Stomach (tissue), 4 donors: ENCODE data around the gene ADAM12.

Source experiments
- CTCF ChIP-seq, 7 experiments: fragments of 450-650 bp in 4 of 7; fragments of 200-600 bp in 3 of 7; sonication (generic) in 3 of 7; IDR thresholded peaks; one replicate each; pipeline ENCODE4 v1.5.1; 2016 to 2019; ENCODE audit warnings: antibody characterized with exemption in 7 of 7, control low read depth in 2 of 7, mild to moderate bottlenecking in 1 of 7
- POLR2A ChIP-seq, 4 donors: fragments of 450-650 bp; IDR thresholded peaks; one replicate each; pipeline ENCODE4 v1.6.1; 2016; ENCODE audit warnings: antibody characterized with exemption in 4 of 4, control low read depth in 2 of 4, mild to moderate bottlenecking in 1 of 4, moderate library complexity in 1 of 4
- POLR2AphosphoS5 ChIP-seq, 3 donors: sonication (generic); formaldehyde crosslinking; IDR thresholded peaks; one replicate each; pipeline ENCODE4 v1.6.1; 2016; ENCODE audit warnings: antibody characterized with exemption in 3 of 3

- no peak for TF ChIP-seq CTCF (IDR thresholded peaks at IDR 0.05)
- no peak for TF ChIP-seq POLR2AphosphoS5 (IDR thresholded peaks at IDR 0.05)
- no peak for TF ChIP-seq POLR2A (IDR thresholded peaks at IDR 0.05)
Observed at GRCh38 chr10:126037946-126038345, 350.3 kb downstream of the ADAM12 start.
